ENCODE results near the gene CCR6. TPM values are rescaled to one million over a fixed set of nuclear protein-coding genes. Genes with fewer than 3 reads are reported as not detected.

The CCR6 gene
- polyA plus RNA-seq, 1 donor, result 0.20 TPM

DNA sequence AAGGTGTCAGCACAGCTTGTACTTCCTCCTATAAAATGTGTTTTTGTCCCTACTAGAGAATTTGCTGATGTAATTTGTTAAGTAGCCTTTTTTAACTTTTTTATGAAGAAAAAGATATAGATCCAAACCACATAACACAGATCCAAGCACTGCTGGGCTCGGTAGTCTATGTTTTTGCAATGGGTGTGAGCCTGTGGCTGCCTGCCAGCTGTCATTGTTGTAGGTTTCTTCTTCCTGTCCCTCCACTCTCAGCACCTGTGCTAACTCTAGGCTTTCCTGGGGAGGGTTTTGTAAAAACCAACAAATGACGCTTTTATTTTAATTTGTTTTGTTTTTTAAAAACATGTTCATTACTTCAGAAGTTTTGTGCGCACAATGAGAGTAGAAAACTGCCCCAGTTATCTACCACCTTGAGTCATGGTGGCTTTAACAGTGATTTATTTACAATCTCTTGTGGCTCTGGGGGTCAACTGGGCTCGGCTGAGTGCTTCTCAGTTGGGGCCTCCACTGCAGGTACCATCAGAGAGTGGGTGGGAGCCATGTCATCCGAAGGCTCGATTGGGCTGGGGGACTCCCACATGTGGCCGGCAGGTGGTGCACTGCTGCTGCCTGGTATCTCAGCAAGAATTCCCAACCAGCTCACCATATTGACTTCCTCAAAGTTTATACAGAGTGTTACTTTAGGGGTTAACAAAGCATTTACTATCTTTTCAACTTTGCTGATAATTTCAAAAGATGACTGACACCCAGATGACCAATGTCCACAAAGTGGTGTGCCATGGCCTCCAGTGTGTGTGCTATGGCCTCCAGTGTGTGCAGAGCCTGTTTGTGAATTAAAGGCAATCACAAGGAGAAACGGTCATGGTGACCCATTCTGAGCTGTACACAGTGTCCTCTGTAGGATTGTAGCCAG is 3.0 kb upstream of the CCR6 start:
- DNase-seq, result no peak

DNA sequence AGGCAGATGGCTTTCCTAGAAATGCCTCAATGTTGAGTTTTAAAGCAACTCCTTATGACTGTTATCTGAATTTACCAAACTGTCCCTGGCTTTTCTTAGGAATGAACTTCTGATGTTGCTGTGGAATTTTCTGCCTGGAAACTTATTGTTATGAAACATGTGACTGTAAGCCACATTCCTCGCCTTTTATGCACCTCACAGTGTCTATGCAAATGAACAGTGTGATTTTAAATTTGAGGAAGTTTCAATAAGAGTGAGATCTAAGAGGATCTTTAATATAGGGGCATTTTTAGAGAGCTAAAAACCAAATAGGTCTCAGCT is 2.4 kb upstream of the CCR6 start:
- DNase-seq, result no peak

- DNase-seq, result no peak
These were observed 1.5 kb upstream of the CCR6 start for GRCh38 chr6:167121335-167121841.

GRCh38 chr6:167122041-167122826 is 662 bp upstream of the CCR6 start:
- DNase-seq, result no peak

DNA sequence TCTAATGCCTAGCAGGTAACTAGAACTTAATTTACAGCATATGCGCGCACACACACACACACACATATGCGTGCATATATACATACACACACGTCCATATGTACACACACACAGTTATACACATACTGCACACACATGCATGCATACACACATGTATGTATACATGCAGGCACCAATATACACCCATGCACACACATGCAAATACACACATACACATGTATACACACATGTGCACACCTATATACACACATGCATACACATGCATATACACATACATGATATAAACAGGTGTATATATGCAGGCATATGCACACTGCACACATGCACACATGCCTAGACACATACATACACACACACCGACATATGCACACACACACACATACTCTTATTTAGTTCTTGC is 1.9 kb downstream of the CCR6 start:
- no peak for DNase-seq

DNA sequence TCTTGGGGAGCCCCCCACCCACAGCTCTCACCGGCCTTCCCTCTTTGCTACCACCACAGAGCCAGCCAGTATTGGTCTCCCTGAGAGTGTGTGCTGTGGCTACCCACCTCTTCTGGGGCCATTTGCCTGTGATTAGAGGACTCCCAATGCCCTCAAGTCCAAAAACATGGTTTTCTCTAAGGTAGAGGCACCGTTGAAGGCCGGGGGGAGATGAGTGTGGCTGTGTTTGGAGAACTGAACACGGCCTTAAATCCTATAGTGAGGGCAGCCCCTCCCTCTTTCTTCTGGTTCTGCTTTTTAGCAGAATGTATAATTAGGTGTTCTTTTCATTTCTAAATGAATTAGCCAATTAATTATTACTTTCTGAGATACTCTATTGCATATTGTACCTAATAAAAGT is 2.5 kb downstream of the CCR6 start:
- DNase-seq, result no peak

DNA sequence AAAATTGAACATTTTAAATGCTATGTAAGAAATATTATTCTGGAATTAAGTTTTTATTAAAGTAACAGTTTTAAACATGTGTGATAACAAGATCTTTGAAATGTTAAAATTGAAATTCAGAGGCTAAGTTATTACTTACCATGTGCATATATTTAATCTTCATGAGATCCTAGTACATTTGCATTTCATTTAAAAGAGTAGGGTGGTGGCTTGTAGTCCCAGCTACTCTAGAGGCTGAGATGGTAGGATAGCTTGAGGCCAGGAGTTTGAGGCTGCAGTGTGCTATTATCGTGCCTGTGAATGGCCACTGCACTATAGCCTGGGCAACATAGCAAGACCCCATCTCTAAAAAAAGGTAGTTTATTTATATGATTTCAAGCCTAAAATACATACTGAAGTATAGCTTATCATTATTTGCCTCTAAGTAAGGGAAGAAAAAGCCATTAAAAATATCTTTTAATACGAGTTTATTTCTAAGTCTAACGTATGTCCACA is 3.0 kb downstream of the CCR6 start:
- DNase-seq, result no peak

DNA sequence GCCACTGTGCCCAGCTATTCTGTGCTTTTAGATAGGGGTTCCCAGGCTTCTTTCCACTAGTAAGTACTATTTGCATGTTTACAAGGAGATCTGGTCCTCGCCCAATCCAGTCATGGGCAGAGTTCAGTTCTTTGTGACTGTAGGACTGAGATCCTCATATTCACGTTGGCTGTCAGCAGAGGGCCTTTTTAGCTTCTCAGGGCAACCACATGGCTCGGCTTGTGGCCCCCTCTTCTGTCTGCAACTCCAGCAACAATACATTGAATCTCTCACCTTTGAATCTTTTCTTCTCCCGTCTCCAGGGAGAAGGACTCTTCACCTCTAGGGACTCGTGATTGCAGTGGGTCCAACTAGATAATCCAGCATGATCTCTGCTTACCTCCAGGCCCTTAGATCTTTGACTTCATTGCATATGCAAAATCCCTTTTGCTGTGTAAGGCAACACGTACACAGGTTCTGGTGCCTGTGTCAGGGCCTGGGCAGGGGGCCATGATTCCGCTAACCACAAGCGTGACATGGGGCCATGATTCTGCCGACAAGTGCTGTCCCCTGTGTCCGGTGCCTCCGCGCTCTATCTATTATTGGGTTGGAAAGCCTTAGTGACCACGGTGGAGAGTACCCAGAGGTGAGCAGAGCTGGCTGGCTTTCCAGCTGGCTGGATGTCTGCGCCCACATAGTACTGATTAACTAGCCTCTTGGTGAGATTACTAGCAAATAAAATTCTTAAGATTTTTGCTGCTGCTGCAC is 5.1 kb downstream of the CCR6 start:
- no peak for DNase-seq

- no peak for DNase-seq
These were observed 6.3 kb downstream of the CCR6 start for GRCh38 chr6:167129159-167129558.

GRCh38 chr6:167129562-167129961 is 6.7 kb downstream of the CCR6 start:
- no peak for DNase-seq

- no peak for DNase-seq
These were observed 7.2 kb downstream of the CCR6 start for GRCh38 chr6:167130008-167130677.

DNA sequence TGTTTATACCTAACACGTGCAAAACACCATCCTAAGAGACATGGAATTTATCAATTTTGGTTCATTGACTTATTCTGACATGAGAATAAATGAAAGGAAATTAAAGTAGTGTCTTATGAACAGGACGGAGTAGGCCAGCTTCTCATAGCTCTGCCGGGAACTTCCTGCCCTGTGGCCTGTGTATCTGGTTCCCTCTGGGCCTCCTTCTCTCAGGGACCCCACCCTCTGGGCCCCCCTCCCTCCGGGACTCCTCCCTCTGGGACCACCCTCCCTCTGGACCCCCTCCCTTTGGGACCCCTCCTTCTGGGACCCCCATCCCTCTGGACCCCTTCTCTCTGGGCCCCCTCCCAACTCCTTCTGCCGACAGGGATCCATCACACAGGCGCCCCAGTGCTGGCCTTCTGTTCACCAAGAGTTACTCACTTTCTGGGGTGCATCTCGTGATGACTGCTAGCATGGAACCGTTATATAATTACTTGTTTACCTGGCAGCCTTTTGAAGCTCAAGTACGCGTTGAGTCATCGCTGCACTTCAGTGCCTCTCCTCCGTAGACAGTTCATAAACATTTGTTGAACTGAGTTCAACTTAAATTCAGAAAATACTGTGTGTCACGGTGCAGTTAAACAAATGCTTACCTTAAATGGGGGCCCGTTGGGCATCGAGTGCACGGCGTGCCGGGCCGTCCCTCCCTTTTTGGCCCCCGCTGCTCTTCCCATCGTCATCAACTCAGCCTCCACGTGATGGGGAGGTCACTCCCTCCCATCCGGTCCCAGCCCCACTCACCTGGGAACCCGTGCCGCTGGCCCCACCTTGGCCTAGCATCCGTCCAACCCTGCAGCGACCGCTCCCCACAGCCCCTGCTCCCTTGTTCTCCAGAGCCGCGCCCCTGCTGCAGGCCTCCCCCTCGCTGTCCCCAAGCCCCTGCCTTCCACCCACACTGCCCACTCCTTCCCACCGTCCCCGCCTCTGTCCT is 8.1 kb downstream of the CCR6 start:
- DNase-seq, result no peak

GRCh38 chr6:167134448-167135328 is 11.8 kb downstream of the CCR6 start:
- DNase-seq, result no peak

- DNase-seq, result no peak
These were observed 13.5 kb downstream of the CCR6 start for GRCh38 chr6:167136376-167136775.

DNA sequence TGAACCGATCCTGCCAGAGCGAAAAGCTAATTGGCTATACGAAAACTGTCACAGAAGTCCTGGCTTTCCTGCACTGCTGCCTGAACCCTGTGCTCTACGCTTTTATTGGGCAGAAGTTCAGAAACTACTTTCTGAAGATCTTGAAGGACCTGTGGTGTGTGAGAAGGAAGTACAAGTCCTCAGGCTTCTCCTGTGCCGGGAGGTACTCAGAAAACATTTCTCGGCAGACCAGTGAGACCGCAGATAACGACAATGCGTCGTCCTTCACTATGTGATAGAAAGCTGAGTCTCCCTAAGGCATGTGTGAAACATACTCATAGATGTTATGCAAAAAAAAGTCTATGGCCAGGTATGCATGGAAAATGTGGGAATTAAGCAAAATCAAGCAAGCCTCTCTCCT is 14.2 kb downstream of the CCR6 start:
- DNase-seq, result no peak

GRCh38 chr6:167137881-167138280 is 15.0 kb downstream of the CCR6 start:
- DNase-seq, result no peak

GRCh38 chr6:167139761-167140160 is 16.9 kb downstream of the CCR6 start:
- no peak for DNase-seq

- DNase-seq, result no peak
These were observed 17.9 kb downstream of the CCR6 start for GRCh38 chr6:167140589-167141474.
